Suppressor macrophage treated with lipopolysaccharide for 1 hour (primary cell): ENCODE data around the gene FCHSD1.
A peak's percentile ranks its signal among the peaks of the same experiment; 100 is the strongest.

ENCODE experiments used
- DNase-seq, 3 donors: peaks; one replicate each; pipeline ENCODE4 v3.0.0-alpha.2; 2020 to 2022

FCHSD1 gene

GRCh38 chr5:141672841-141673813, 21.9 kb upstream of the FCHSD1 start:
- peak in 2 of 3 donors; percentile 55 to 68 for DNase-seq

- DNase-seq: no peak
Measured at GRCh38 chr5:141672071-141672840, 21.0 kb upstream of the FCHSD1 start.

GRCh38 chr5:141669520-141669919, 18.3 kb upstream of the FCHSD1 start:
- peak in 2 of 3 donors; percentile 27 to 43 for DNase-seq

- DNase-seq: peak; percentile 31 to 46 (median 32)
Measured at GRCh38 chr5:141668601-141669265, 17.5 kb upstream of the FCHSD1 start.

GRCh38 chr5:141665995-141666940, 15.1 kb upstream of the FCHSD1 start:
- DNase-seq: no peak

- peak; percentile 80 to 85 (median 85) for DNase-seq
Measured at GRCh38 chr5:141664733-141665461, 13.7 kb upstream of the FCHSD1 start.

GRCh38 chr5:141663506-141663905, 12.3 kb upstream of the FCHSD1 start:
- no peak for DNase-seq

- no peak for DNase-seq
Measured at GRCh38 chr5:141662028-141662427, 10.8 kb upstream of the FCHSD1 start.

- DNase-seq: peak; percentile 46 to 73 (median 71)
Measured at GRCh38 chr5:141657937-141658545, 6.8 kb upstream of the FCHSD1 start.

- DNase-seq: no peak
Measured at GRCh38 chr5:141657404-141657803, 6.2 kb upstream of the FCHSD1 start.

GRCh38 chr5:141656396-141656795, 5.2 kb upstream of the FCHSD1 start:
- no peak for DNase-seq

GRCh38 chr5:141655020-141655419, 3.8 kb upstream of the FCHSD1 start:
- DNase-seq: no peak

- no peak for DNase-seq
Measured at GRCh38 chr5:141654298-141654697, 3.1 kb upstream of the FCHSD1 start.

- no peak for DNase-seq
Measured at GRCh38 chr5:141651728-141652105, 499 bp upstream of the FCHSD1 start.

GRCh38 chr5:141649972-141650371, 1.2 kb downstream of the FCHSD1 start:
- no peak for DNase-seq

GRCh38 chr5:141649056-141649688, 2.0 kb downstream of the FCHSD1 start:
- no peak for DNase-seq

- no peak for DNase-seq
Measured at GRCh38 chr5:141647851-141648250, 3.4 kb downstream of the FCHSD1 start.

- DNase-seq: no peak
Measured at GRCh38 chr5:141647242-141647641, 4.0 kb downstream of the FCHSD1 start.

GRCh38 chr5:141646026-141646425, 5.2 kb downstream of the FCHSD1 start:
- DNase-seq: no peak

- DNase-seq: peak; percentile 40 to 66 (median 42)
Measured at GRCh38 chr5:141641634-141642267, 9.5 kb downstream of the FCHSD1 start.
